ENCODE measurements around the gene ENPP1. TPM values are rescaled to one million over a fixed set of nuclear protein-coding genes. Genes with fewer than 3 reads are reported as not detected.

ENPP1 gene
- total RNA-seq, 1 donor from 2014 or later, result 32.4 TPM

DNA sequence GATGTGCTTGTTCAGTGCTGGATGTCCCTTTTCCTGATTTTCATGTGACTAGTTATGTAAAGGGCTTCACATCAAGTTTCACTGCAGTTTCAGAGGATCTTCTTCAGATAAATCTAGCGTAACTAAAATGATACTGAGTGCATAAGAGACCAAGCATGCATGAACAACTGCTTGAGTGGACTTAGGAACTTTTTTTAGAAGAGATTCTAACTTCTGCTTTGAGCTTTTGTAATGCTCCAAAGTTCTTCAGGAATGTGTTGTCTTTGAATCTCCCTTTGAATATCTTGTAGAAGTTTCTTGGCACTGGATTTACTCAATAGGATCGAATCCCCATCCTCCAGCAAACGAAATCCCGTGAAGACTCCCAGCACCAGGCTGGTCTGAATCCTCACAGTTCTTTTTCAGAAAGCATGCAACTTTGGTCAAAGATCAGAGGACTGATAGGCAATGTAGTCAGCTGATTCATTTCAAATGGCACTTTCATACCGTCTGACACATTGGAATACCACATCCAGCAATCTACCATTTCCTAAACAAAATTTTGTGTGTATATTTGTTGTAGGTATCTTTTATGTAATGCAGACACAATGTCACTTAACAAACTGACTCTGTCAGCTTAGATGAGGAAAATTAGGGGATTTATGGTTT, 33.2 kb downstream of the ENPP1 start:
- Mint-ChIP-seq H3K9me3 (ENCODE audit: unreplicated experiment) (no peaks in the 10 kb centered on the region), H3K4me1 (ENCODE audit: unreplicated experiment) (no peaks in the 10 kb centered on the region), H3K27ac (ENCODE audit: unreplicated experiment) (no peak overlapping the region), H3K4me3 (ENCODE audit: unreplicated experiment) (no peak overlapping the region), H3K27me3 (ENCODE audit: unreplicated experiment) (peaks cover 1% of the 10 kb centered on the region), H3K36me3 (ENCODE audit: low read depth, unreplicated experiment) (no peaks in the 10 kb centered on the region)
- no peak for DNase-seq (ENCODE audit: low spot score)
- TF ChIP-seq, protein P1, sequence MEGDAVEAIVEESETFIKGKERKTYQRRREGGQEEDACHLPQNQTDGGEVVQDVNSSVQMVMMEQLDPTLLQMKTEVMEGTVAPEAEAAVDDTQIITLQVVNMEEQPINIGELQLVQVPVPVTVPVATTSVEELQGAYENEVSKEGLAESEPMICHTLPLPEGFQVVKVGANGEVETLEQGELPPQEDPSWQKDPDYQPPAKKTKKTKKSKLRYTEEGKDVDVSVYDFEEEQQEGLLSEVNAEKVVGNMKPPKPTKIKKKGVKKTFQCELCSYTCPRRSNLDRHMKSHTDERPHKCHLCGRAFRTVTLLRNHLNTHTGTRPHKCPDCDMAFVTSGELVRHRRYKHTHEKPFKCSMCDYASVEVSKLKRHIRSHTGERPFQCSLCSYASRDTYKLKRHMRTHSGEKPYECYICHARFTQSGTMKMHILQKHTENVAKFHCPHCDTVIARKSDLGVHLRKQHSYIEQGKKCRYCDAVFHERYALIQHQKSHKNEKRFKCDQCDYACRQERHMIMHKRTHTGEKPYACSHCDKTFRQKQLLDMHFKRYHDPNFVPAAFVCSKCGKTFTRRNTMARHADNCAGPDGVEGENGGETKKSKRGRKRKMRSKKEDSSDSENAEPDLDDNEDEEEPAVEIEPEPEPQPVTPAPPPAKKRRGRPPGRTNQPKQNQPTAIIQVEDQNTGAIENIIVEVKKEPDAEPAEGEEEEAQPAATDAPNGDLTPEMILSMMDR (IDR thresholded peaks at IDR 0.05; ENCODE audit: unreplicated experiment), result no peak

DNA sequence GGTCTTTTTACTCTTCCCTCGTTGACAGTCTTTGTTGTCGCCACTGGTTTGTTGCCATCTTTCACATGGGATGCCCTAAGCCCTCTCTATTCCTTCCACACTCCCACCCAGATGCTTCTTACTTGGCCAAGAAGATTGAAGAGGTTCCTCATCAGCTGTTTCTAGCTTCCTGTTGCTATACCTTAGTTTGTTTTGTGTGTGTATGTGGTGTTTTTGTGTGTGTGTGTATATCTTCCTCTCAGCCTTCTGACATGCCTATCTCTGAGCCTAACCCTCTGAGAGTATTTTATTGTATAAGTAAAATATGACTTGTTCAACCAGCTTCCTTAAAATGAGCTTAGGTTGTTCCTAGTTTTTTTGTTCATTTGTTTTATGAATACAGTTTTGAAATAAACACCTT, 35.9 kb downstream of the ENPP1 start:
- Mint-ChIP-seq H3K4me1 (ENCODE audit: unreplicated experiment) (no peaks in the 10 kb centered on the region), H3K4me3 (ENCODE audit: unreplicated experiment) (no peak overlapping the region), H3K27me3 (ENCODE audit: unreplicated experiment) (peaks cover 1% of the 10 kb centered on the region), H3K36me3 (ENCODE audit: low read depth, unreplicated experiment) (no peaks in the 10 kb centered on the region), H3K9me3 (ENCODE audit: unreplicated experiment) (no peaks in the 10 kb centered on the region), H3K27ac (ENCODE audit: unreplicated experiment) (no peak overlapping the region)
- TF ChIP-seq, protein P1 (IDR thresholded peaks at IDR 0.05; ENCODE audit: unreplicated experiment), result no peak
- DNase-seq (ENCODE audit: low spot score), result no peak

DNA sequence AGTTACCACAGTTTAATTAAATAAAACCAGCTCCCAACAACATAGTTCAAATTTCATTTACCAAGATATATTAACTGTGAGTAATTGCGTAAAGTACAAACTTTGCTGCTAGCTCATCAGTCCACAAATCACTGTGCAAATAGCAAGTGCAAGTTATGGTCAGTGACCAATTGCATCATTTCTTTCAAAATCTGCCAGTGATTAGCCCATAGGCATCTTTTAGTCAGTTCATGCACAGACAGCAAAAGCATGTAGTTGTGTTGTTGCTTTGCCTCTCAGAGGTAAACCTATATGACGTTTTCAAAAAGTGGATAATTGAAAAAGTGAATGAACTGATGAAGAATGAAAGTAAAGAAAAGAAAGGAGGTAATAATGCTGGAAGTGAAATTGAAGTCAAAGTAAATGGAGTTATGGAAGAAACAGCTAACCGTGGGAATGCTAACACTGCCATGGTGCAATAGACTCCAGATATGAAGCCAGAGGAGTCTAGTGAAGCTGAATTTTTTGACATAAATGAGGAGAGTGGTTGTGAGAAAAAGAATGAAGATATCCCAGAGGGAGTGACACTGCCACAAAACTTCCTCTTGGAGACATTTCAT, 36.5 kb downstream of the ENPP1 start:
- Mint-ChIP-seq H3K27ac (ENCODE audit: unreplicated experiment) (no peak overlapping the region), H3K4me3 (ENCODE audit: unreplicated experiment) (no peak overlapping the region), H3K9me3 (ENCODE audit: unreplicated experiment) (no peaks in the 10 kb centered on the region), H3K4me1 (ENCODE audit: unreplicated experiment) (no peaks in the 10 kb centered on the region), H3K27me3 (ENCODE audit: unreplicated experiment) (no peaks in the 10 kb centered on the region), H3K36me3 (ENCODE audit: low read depth, unreplicated experiment) (no peaks in the 10 kb centered on the region)
- TF ChIP-seq, protein P1 (IDR thresholded peaks at IDR 0.05; ENCODE audit: unreplicated experiment), result no peak
- no peak for DNase-seq (ENCODE audit: low spot score)

DNA sequence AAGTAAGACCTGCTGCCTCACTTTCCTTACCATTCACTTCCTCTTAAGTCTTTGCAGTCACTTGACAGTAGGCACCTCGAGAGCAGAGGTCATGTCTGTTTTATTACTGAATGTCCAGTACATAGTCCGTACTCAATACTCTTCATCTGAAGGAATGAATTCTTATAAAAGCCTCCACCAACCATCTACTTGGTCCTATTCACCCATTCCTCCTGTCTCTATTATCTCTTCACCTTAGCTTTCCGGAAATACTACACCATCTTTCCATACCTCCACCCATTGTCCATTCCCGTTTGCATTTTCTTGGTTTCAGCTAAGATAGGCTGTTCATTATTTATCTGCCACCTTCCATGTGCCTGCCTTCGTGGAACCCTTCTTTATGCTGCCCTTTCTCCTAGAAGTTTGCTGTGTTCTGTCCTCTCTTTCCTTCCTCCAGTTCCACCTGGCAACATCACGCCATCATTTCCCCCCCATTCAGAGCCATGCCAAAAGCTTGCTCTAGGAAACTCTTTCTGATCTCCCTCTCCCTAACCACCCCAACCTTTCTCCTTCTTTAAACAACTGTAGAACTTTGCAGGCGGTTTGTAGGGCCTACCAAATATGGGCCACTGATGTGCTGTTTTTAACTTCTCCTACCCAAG, 38.3 kb downstream of the ENPP1 start:
- no peaks in the 10 kb centered on the region for H3K9me3 Mint-ChIP-seq (ENCODE audit: unreplicated experiment)
- no peak for DNase-seq (ENCODE audit: low spot score)
- no peak overlapping the region for H3K27ac Mint-ChIP-seq (ENCODE audit: unreplicated experiment)
- no peaks in the 10 kb centered on the region for H3K36me3 Mint-ChIP-seq (ENCODE audit: low read depth, unreplicated experiment)
- no peaks in the 10 kb centered on the region for H3K27me3 Mint-ChIP-seq (ENCODE audit: unreplicated experiment)
- no peaks in the 10 kb centered on the region for H3K4me1 Mint-ChIP-seq (ENCODE audit: unreplicated experiment)
- TF ChIP-seq, protein P1 (IDR thresholded peaks at IDR 0.05; ENCODE audit: unreplicated experiment), result no peak
- H3K4me3 Mint-ChIP-seq (ENCODE audit: unreplicated experiment), result no peak overlapping the region

DNA sequence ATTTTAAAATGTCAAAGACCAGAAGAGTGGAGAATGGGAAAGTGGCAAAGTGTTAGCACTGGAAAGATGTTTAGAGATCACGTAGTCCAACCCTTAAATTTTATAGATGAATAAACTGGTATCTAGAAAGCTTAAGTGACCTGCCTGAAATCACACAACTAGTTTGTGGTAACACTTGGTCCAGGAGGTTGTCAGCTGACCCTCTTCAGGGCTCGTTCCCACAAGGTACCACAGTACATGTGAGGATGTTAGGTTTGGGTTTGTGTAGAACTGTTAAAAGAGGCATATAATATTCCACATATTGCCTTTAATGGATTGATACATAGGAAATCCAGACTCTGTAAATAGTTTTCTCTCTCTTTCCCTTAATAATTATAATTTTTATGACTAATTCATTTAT, 39.1 kb downstream of the ENPP1 start:
- Mint-ChIP-seq H3K4me3 (ENCODE audit: unreplicated experiment) (no peak overlapping the region), H3K4me1 (ENCODE audit: unreplicated experiment) (no peaks in the 10 kb centered on the region), H3K27me3 (ENCODE audit: unreplicated experiment) (no peaks in the 10 kb centered on the region), H3K36me3 (ENCODE audit: low read depth, unreplicated experiment) (no peaks in the 10 kb centered on the region), H3K9me3 (ENCODE audit: unreplicated experiment) (no peaks in the 10 kb centered on the region), H3K27ac (ENCODE audit: unreplicated experiment) (no peak overlapping the region)
- TF ChIP-seq, protein P1 (IDR thresholded peaks at IDR 0.05; ENCODE audit: unreplicated experiment), result no peak
- no peak for DNase-seq (ENCODE audit: low spot score)
